Omental fat pad (tissue), 4 donors: ENCODE data around the gene PPIH. TPM values are rescaled to one million over a fixed set of nuclear protein-coding genes. Genes with fewer than 3 reads are reported as not detected.
"Not testable (repeated sequence)": the region's sequence is repeated elsewhere in the genome, so short reads cannot be mapped to it uniquely, and the experiment has no call there.

Experiments
- ATAC-seq: fragments of 150-250 bp; one replicate; pipeline ENCODE4 v1.9.1; 2016; ENCODE audit warnings: mild to moderate bottlenecking, moderate library complexity; ENCODE audit not compliant: low FRiP score
- DNase-seq: peaks from one replicate; pipeline ENCODE4 v3.0.0-alpha.2; 2019; ENCODE audit warnings: low spot score
- total RNA-seq, 4 donors: library from RNA; depleted of rRNA; stranded (reverse); fragments of >200 nt; gene quantifications; one replicate each; pipeline ENCODE4 v1.1.0, GENCODE V29; 2016
- TF ChIP-seq, protein P1 (sequence below), 3 donors: fragments of 450-650 bp; IDR thresholded peaks; one replicate each; pipeline ENCODE4 v1.5.1; 2016 to 2017; ENCODE audit warnings: antibody characterized with exemption in 3 of 3, mild to moderate bottlenecking in 3 of 3, moderate library complexity in 2 of 3

Gene PPIH
- total RNA-seq, 4 donors from 2014 or later = 14.9 to 29.3 (median 20.8) TPM

DNA sequence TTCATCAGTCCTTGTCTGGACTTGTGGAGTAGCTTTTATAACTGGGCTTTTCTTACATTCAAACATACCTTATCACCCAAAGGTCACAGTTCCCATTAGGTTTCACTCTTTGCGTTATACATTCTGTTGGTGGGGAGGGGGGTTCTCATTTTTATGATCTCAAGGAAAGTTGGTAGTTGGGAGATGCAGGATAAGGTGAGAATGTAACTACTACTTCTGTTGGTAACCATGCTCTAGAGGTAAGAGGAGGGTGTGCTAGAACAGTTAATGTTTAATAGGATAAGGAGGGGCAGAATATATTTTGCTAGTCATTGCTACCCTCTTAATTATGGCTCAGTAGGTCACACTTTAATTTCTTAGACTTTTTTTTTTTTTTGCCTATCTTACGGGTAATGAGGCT is 34.7 kb downstream of the PPIH start:
- TF ChIP-seq, protein P1, sequence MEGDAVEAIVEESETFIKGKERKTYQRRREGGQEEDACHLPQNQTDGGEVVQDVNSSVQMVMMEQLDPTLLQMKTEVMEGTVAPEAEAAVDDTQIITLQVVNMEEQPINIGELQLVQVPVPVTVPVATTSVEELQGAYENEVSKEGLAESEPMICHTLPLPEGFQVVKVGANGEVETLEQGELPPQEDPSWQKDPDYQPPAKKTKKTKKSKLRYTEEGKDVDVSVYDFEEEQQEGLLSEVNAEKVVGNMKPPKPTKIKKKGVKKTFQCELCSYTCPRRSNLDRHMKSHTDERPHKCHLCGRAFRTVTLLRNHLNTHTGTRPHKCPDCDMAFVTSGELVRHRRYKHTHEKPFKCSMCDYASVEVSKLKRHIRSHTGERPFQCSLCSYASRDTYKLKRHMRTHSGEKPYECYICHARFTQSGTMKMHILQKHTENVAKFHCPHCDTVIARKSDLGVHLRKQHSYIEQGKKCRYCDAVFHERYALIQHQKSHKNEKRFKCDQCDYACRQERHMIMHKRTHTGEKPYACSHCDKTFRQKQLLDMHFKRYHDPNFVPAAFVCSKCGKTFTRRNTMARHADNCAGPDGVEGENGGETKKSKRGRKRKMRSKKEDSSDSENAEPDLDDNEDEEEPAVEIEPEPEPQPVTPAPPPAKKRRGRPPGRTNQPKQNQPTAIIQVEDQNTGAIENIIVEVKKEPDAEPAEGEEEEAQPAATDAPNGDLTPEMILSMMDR (IDR thresholded peaks at IDR 0.05) = no peak
- ATAC-seq = no peak

DNA sequence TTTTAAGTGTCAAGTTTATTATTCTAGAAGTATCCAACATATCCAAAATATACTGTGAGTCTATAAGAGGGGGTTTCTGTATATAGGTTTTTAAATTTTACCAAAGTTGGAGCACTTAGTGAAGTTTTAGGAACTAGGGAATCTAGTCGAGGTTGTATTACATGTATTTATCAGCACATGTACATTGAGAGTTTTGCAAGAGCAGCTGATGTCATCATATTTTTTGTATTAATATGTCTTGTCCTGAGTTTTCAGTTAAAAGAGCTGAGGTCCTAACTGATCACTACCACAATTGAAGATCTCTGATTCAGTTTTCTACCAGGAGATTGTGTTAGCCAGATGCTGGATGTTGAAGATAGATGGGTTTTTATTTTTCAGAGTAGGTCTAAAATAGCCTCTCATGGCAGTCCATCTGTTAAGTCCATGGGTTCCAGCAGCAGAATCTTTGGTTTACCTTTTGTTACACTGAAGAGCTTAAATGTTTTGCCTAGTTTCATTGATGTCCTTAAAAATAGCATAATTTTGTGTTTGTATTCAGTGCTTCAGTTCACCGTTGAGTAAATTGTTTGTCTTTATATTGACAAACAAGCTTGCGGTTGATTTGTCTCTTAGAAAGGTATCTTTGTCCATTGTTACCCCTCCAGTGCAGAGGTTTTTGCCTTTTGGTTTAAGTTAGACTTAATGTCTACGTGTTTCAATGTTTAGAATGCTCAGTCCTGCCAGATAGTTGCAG is 40.0 kb downstream of the PPIH start:
- ATAC-seq (no peak), DNase-seq (no peak)
- TF ChIP-seq, protein P1 (IDR thresholded peaks at IDR 0.05) = no peak

More for the DNA sequence above, 34.7 kb downstream of the PPIH start:
- no peak for DNase-seq

DNA sequence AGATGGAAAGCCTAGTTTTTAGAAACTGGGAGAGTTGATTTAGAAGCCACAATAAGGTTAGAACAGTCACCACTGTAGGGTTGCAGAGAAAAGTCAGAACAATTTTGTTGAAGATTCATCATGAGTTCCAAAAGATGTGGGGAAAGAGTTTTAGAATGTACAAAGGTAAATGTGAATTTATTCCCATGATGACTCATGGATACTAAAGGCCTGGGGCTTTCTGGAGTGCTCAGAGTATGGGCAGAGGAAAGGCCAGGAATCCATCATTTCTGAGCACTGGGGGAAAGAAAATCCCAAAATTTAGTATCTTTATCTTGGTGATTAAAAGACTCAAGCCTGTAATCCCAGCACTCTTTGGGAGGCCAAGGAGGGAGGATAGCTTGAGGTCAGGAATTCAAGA is 41.8 kb downstream of the PPIH start:
- ATAC-seq (no peak), DNase-seq (no peak)
- TF ChIP-seq, protein P1 (IDR thresholded peaks at IDR 0.05) = no peak

DNA sequence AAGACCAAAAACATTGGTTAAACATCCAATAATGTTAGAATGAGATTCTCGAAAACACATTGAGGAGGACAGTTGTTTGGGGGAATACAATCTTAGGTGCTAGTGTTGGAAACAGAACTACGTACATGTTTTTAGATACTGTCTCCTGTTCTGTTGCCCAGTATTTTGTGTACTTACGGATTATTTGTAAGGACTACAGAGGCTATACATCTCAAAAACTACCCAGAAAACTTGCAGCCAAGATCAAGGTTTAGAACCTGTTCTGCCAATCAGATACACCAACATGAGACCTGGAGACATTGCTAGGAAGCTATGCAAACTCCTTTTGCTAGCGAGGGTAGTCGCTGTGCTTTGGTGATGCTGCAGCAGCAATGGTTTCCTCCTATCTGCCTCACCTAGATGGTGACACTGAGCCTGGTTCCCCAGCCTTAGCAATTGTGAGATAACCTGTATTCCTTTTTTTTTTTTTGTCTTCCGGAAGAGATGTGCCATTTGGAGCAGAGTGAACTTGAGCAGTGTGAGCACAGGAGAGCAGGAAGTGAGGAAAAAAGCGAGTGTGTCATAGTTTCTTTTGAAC is 45.8 kb downstream of the PPIH start:
- DNase-seq = no peak
- TF ChIP-seq, protein P1 (IDR thresholded peaks at IDR 0.05) = no peak
- ATAC-seq = no peak

DNA sequence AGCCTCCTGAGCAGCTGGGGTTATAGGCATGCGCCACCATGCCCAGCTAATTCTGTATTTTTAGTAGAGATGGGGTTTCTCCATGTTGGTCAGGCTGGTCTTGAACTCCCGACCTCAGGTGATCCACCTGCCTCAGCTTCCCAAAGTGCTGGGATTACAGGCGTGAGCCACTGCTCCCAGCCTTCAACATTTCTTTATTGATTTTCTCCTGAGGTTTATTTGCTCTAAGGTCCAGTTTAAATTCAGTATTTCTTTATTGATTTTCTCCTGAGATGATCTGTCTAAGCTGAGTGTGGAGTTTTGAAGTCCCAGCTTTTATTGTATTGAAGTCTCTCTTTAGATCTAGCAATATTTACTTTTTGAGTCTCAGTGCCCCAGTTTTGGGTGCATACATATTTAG is 54.6 kb downstream of the PPIH start:
- not testable (repeated sequence) for DNase-seq, ATAC-seq

DNA sequence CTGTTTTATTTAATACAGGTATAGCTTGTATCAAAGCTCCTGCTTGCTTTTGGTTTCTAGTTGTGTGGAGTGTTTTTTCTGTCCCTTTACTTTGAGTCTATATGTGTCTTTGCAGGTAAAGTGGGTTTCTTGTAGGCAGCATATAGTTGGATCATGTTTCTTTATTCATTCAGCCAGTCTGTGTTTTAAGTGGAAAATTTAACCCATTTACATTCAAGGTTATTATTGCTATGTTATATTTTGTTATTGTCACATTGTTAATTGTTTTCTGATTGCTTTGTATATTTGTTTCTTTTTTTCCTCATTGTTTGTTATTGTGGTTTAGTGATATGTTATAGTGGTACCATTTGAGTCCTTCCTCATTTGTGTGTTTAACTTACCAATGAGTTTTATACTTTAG is 55.1 kb downstream of the PPIH start:
- ATAC-seq (no peak), DNase-seq (no peak)
- TF ChIP-seq, protein P1 (IDR thresholded peaks at IDR 0.05) = no peak

DNA sequence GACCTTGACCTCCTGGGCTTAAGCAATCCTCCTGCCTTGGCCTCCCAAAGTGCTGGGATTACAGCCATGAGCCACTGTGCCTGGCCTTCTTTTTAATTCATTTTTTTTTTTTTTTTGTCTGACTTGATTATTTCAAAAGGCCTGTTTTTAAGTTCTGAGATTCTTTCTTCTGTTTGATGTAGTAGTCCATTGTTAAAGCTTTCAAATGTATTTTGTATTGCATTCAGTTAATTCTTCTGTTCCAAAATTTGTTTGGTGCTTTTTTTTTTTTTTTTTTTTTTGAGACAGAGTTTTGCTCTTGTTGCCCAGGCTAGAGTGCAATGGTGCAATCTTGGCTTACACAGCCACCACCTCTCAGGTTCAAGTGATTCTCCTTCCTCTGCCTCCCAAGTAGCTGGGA is 56.2 kb downstream of the PPIH start:
- ATAC-seq, DNase-seq: not testable (repeated sequence)

DNA sequence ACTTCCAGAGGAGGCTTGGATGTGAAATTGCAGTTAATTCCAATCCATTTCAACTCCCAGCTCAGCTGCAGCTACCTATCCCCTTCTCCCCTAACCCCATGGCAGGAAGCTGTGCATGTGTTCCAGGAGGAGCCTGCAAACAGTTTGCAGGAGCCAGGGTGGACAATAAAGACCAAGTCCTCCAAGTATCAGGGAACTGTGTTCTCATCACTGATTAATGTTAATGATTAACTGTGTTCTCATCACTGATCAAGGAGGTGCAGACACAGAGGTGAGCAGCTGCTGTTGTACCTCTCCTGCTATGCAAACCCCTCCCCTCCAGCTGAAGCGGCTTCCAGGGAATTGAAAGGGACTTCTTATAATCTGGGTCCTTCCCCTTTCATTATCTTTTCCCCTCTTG is 62.6 kb downstream of the PPIH start:
- TF ChIP-seq, protein P1 (IDR thresholded peaks at IDR 0.05) = no peak
- DNase-seq (no peak), ATAC-seq (no peak)
